ENCODE data around the gene LYG2.
"Not testable (repeated sequence)": the region's sequence is repeated elsewhere in the genome, so short reads cannot be mapped to it uniquely, and the experiment has no call there.

The LYG2 gene

GRCh38 chr2:99240431-99240830 lies 15.0 kb downstream of the LYG2 start:
- no peaks in the 10 kb centered on the region for H3K9me3 Mint-ChIP-seq
- no peak overlapping the region for H3K4me3 Mint-ChIP-seq
- H3K36me3 Mint-ChIP-seq = no peaks in the 10 kb centered on the region
- H3K4me1 Mint-ChIP-seq = no peaks in the 10 kb centered on the region
- ATAC-seq (no peak), DNase-seq (ENCODE audit: low spot score in 2 of 2) (no peak)
- no peak overlapping the region for H3K27ac Mint-ChIP-seq

- no peaks in the 10 kb centered on the region for H3K36me3 Mint-ChIP-seq
- no peak overlapping the region for H3K27ac Mint-ChIP-seq
- H3K9me3 Mint-ChIP-seq = peaks cover 2% of the 10 kb centered on the region
- no peaks in the 10 kb centered on the region for H3K4me1 Mint-ChIP-seq
- DNase-seq (ENCODE audit: low spot score in 2 of 2) (no peak), ATAC-seq (no peak)
- no peak overlapping the region for H3K4me3 Mint-ChIP-seq
These were observed 16.9 kb downstream of the LYG2 start for GRCh38 chr2:99238599-99238998.

GRCh38 chr2:99233177-99233576 lies 22.3 kb downstream of the LYG2 start:
- not testable (repeated sequence) for H3K4me3 Mint-ChIP-seq; H3K36me3 Mint-ChIP-seq; H3K27ac Mint-ChIP-seq; DNase-seq (ENCODE audit: low spot score in 2 of 2); H3K4me1 Mint-ChIP-seq; ATAC-seq
- H3K9me3 Mint-ChIP-seq = peaks cover 13% of the 10 kb centered on the region

DNA sequence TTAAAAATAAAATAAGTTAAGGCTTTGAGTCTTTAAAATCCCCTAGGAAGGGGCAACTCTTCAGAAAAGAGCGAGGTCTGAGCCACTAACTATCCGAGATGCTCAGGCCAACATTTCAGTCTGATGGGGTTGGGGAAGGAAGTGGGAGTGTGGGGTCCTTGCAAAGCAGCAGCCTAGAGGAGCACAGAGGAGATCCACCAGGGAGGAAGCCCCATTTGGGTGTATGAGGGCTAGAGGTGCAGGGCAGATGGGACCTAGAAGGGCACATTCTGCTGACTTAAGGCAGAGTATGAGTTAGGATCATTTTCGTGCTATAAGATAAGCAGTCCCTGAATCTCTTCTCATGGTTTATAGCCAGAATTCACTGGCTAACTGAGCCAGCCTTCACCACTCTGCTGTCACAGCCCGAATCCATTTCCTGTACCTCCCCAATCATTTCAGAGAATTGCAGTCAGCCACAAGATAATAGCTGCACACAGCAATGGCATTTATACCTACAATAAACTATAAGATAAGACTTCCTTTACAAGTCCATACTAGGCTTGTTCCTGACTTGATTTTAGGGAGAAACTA lies 37.5 kb downstream of the LYG2 start:
- no peak for ATAC-seq
- Mint-ChIP-seq H3K36me3 (no peaks in the 10 kb centered on the region), H3K27ac (no peak overlapping the region)

GRCh38 chr2:99216096-99216495 lies 39.4 kb downstream of the LYG2 start:
- Mint-ChIP-seq H3K4me1 (no peaks in the 10 kb centered on the region), H3K4me3 (no peak overlapping the region), H3K36me3 (no peaks in the 10 kb centered on the region), H3K27ac (no peak overlapping the region), H3K9me3 (no peaks in the 10 kb centered on the region)
- DNase-seq (ENCODE audit: low spot score in 2 of 2) (no peak), ATAC-seq (no peak)

More for the DNA sequence above, 37.5 kb downstream of the LYG2 start:
- Mint-ChIP-seq H3K9me3 (no peaks in the 10 kb centered on the region), H3K4me1 (no peaks in the 10 kb centered on the region), H3K4me3 (no peak overlapping the region)
- no peak for DNase-seq (ENCODE audit: low spot score in 2 of 2)

- ATAC-seq (no peak), DNase-seq (ENCODE audit: low spot score in 2 of 2) (no peak)
- H3K9me3 Mint-ChIP-seq = peaks cover 7% of the 10 kb centered on the region
- H3K36me3 Mint-ChIP-seq = peaks cover 5% of the 10 kb centered on the region
- H3K4me1 Mint-ChIP-seq = no peaks in the 10 kb centered on the region
- H3K27ac Mint-ChIP-seq = no peak overlapping the region
- H3K4me3 Mint-ChIP-seq = no peak overlapping the region
These were observed 50.0 kb downstream of the LYG2 start for GRCh38 chr2:99205491-99205890.

- H3K27ac Mint-ChIP-seq = peak overlapping the region; percentile 16
- peaks cover 13% of the 10 kb centered on the region for H3K36me3 Mint-ChIP-seq
- DNase-seq (ENCODE audit: low spot score in 2 of 2) = no peak
These were observed 53.3 kb downstream of the LYG2 start for GRCh38 chr2:99201959-99202678.

DNA sequence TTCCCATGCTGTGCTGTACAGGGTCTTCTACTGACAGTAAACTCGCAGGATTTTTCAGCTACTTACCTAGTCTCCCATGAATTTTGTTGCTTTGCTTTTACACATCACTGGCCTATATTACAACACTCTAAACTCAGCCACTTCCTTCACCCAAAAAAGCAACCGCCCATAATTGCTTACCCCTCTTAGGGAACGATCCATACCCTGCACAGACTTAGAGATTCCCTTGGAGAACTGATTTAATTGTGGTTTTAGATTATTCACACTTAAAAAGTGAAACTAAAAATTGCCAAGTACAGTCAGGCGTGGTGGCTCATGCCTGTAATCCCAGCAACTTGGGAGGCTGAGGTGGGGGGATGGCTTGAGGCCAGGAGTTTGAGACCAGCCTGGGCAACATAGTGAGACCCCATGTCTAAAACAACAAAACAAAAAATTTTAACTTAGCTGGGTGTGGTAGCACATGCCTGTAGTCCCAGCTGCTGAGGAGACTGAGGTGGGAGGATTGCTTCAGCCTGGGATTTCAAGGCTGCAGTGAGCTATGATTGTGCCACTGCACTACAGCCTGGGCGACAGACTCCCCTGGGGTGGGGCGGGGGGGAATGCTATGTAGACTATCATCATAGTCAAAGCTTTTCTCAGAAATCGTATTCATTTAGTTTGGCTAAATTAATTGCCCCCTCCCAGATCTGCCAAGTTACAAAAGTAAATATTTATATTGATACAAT lies 55.2 kb downstream of the LYG2 start:
- H3K27ac Mint-ChIP-seq = no peak overlapping the region
- no peak for ATAC-seq

More at GRCh38 chr2:99201959-99202678, 53.3 kb downstream of the LYG2 start:
- Mint-ChIP-seq H3K9me3 (peaks cover 7% of the 10 kb centered on the region), H3K4me1 (no peaks in the 10 kb centered on the region), H3K4me3 (no peak overlapping the region)
- ATAC-seq = no peak

DNA sequence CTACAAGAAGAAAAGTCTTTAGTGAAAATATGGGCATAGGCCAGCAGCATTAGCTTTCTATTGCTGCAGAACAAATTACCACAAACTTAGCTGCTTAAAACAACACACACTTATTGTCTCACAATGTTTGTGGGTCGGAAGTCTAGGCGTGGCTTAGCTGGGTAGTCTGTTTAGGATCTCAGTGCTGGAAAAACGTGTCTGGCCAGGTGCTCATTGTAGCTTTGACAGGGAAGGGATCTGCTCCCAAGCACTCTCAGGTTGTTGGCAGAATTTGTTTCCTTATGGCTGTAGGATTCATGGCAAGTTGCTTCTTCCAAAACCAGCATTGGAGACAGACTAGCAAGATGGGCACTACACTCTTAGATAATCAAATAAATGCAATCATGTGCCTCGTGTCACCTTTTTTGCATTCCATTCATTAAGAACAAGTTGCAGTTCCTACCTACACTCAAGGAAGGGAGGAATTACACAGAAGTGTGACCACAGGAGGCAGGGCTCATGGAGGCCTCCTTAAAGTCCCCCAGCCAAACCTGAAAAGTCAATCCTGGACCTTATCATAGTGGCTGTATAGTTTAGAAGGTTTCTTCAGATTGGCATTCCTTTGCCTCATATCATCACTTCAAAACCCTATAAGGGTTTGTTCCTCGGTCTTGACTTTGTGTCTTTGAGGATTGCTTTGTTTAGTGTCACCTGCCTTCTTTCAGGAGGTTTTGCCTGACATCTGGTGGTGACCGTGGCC lies 57.2 kb downstream of the LYG2 start:
- DNase-seq (ENCODE audit: low spot score in 2 of 2) (no peak), ATAC-seq (no peak)
- no peak overlapping the region for H3K4me3 Mint-ChIP-seq
- peak overlapping the region; percentile 37 for H3K27ac Mint-ChIP-seq
- no peaks in the 10 kb centered on the region for H3K4me1 Mint-ChIP-seq
- peaks cover 47% of the 10 kb centered on the region for H3K36me3 Mint-ChIP-seq
- H3K9me3 Mint-ChIP-seq = no peaks in the 10 kb centered on the region

More for the DNA sequence above, 55.2 kb downstream of the LYG2 start:
- Mint-ChIP-seq H3K4me3 (no peak overlapping the region), H3K4me1 (no peaks in the 10 kb centered on the region), H3K9me3 (peaks cover 2% of the 10 kb centered on the region), H3K36me3 (peaks cover 32% of the 10 kb centered on the region)
- DNase-seq (ENCODE audit: low spot score in 2 of 2) = no peak

DNA sequence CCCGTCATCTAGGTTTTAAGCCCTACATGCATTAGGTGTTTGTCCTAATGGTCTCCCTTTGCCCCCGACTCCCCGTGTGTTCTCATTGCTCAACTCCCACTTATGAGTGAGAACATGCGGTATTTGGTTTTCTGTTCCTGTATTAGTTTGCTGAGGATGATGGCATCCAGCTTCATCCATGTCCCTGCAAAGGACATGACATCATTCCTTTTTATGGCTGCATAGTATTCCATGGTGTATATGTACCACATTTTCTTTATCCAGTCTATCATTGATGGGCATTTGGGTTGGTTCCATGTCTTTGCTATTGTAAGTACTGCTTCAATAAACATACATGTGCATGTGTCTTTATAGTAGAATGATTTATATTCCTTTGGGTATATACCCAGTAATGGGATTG lies 63.1 kb downstream of the LYG2 start:
- peaks cover 93% of the 10 kb centered on the region for H3K36me3 Mint-ChIP-seq
- not testable (repeated sequence) for H3K27ac Mint-ChIP-seq; H3K4me3 Mint-ChIP-seq; ATAC-seq; H3K9me3 Mint-ChIP-seq; H3K4me1 Mint-ChIP-seq; DNase-seq (ENCODE audit: low spot score in 2 of 2)

All from stimulated activated effector memory CD8-positive, alpha-beta T cell treated with anti-CD3 and anti-CD28 coated beads, Interleukin-12 subunit alpha, Interleukin-12 subunit beta, amount 100 ng/mL, for 72 hours (primary cell).